GM12864 (cell line): Measurements from ENCODE around the gene TNNT1.

Experiments used
- DNase-seq: peaks from one replicate; pipeline ENCODE4 v3.0.0-alpha.2; 2011; ENCODE audit warnings: low read depth
- H3K4me3 ChIP-seq: 2 replicates; pipeline ENCODE4 v1.5.1; 2011; ENCODE audit warnings: mild to moderate bottlenecking, low read depth, low read length, control low read depth
- TF ChIP-seq, protein P1 (sequence below): IDR thresholded peaks from 2 replicates; pipeline ENCODE4 v1.5.1; 2011; ENCODE audit warnings: low read depth, mild to moderate bottlenecking, moderate library complexity, low read length, control low read depth, inconsistent platforms; ENCODE audit errors: missing control alignments

Gene TNNT1

DNA sequence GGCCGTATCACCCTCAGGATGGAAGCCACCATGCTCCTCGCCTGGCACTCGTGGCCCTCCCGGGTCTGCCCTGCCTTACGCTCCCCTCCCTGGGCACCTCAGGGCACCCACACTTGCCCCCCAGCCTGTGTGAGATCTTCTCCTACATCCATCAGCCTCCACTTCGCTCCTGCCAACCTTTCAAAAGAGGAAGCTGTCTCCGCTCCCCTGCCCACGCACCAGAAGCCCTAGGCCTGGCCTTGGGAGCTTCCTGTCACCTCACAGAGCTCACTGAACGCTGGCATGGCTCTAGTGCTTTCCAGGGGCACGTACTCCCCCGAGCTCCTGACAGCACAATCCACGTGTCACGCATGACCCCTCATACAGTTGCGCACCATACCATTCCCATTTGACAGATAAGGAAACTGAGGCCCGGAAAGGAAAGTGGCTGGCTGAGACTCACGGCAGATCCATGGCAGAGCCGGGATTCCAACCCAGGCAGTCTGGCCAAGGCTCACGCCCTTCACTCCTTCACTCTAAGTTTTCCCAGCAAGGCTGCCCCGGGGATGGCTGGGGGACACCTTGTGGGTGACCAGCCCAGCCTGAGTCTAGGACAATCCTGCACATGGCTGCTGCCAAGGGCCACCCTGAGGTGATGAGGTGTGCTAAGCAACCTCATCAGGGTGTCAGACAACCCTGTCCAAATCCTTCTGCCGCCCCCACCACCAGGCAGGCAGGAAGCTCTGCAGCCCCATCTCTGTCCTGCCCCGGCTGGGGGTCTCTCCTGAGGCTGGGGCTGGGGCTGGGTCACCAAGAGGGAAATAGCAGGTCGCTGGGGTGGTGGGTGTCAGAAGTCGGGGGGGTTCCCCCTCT is 50.9 kb downstream of the TNNT1 start:
- TF ChIP-seq, protein P1, sequence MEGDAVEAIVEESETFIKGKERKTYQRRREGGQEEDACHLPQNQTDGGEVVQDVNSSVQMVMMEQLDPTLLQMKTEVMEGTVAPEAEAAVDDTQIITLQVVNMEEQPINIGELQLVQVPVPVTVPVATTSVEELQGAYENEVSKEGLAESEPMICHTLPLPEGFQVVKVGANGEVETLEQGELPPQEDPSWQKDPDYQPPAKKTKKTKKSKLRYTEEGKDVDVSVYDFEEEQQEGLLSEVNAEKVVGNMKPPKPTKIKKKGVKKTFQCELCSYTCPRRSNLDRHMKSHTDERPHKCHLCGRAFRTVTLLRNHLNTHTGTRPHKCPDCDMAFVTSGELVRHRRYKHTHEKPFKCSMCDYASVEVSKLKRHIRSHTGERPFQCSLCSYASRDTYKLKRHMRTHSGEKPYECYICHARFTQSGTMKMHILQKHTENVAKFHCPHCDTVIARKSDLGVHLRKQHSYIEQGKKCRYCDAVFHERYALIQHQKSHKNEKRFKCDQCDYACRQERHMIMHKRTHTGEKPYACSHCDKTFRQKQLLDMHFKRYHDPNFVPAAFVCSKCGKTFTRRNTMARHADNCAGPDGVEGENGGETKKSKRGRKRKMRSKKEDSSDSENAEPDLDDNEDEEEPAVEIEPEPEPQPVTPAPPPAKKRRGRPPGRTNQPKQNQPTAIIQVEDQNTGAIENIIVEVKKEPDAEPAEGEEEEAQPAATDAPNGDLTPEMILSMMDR, result no peak
- DNase-seq, result no peak
- no peak overlapping the region for H3K4me3 ChIP-seq

DNA sequence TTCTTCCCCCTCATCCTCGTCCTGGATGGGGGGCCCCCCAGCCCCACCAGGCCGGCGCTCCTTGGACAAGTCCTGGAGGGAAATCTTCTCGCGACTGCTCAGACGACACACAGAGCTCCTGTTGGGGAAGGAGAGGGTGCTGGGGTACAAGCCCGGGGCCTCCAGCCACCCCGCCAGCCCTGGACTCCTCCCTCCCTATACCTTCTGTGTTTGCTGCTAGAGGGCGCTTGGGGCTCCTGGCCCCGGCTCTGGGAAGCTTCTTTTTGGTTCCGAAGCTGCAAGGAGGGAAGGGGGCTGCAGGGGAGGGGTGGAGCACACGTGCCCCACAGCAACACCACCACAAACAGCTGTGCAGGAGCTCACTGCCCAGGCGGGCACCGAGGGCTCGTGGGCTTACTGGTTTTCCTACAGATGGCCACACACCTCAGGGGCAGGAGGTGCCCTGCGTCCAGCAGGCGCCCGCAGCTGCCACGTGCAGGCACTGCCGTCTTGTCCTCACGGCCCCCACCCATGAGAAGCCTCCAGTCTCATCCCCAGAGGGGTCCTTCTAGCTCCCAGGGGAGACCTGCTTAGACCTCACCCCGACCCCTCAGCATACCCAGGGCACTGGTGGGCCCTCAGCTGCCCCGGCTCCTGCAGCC is 52.8 kb downstream of the TNNT1 start:
- no peak overlapping the region for H3K4me3 ChIP-seq
- DNase-seq, result no peak
- TF ChIP-seq, protein P1, result no peak

DNA sequence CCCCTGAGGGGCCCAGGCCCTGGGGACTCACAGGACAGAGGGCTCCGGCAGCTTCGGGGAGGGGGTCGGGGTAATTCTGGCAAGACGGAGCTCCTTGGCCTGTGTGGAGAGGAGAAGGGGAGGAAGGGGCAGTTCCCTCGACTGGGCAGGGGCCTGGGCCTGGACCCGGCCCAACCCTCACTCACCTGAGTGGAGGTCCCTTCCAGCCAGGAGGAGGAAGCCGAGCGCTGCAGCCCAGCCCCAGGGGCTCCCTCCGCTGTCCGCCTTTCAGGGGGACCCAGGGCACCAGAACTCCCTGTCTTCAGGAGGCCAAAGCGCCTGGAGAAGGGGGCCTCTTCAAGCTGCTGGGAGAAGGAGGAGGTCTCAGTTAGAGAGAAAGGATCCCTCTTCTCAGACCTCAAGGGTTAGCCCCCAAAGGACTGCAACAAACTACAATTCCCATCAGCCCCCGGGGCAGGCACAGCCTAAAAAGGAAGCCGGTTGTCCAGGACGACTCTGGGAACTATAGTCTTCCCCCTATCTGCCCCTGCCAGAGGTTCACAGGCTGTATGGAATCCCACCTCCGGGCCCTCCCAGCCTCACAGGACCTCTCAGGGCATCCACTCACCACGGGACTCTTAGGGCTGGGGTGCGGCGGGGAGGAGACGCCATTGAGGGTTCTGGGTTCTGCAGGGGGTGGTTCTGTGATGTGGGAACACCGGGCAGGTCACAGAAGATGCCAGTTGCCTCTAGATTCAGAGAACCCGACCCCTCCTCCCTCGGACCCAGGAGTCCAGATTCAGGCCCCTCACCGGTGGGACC is 53.5 kb downstream of the TNNT1 start:
- TF ChIP-seq, protein P1, result no peak
- DNase-seq, result no peak
- no peak overlapping the region for H3K4me3 ChIP-seq

DNA sequence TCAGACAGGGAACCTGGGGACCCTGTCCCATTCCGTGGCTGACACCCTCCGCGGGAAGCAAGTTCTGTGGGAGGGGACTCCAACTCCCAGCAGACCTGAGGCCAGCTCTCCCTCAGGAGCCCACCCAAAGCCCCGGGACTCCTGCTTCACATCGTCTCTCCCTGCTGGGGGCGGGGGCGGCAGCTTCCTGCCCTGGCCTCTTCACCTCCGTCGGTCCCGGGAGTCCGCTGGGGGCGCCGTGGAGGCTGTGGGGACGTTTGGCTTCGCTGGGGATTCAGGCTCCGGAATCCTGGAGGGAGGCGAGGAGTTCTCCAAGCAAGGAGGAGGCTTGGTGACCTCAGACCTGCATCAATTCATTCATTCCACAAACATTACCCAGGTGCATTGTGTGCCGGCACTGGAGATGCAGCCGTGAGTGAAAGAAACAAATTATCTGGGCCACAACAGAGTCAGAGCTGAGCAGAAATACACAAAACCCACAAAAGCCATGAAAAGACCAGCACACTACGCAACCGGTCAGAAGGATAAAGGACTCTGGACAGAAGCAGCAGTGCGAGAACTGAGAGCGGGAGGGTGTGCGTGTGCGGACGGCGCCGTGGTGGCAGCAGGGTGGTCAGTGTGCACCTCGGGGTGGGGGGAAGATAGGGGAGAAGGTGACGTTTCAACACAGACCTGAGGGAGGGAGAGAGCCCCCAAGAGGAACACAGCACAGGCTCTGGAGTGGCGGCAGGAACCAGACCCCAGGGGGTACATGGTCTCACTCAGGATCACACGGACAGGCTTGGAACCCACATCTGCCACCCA is 54.3 kb downstream of the TNNT1 start:
- H3K4me3 ChIP-seq, result no peak overlapping the region
- TF ChIP-seq, protein P1, result no peak
- DNase-seq, result no peak

DNA sequence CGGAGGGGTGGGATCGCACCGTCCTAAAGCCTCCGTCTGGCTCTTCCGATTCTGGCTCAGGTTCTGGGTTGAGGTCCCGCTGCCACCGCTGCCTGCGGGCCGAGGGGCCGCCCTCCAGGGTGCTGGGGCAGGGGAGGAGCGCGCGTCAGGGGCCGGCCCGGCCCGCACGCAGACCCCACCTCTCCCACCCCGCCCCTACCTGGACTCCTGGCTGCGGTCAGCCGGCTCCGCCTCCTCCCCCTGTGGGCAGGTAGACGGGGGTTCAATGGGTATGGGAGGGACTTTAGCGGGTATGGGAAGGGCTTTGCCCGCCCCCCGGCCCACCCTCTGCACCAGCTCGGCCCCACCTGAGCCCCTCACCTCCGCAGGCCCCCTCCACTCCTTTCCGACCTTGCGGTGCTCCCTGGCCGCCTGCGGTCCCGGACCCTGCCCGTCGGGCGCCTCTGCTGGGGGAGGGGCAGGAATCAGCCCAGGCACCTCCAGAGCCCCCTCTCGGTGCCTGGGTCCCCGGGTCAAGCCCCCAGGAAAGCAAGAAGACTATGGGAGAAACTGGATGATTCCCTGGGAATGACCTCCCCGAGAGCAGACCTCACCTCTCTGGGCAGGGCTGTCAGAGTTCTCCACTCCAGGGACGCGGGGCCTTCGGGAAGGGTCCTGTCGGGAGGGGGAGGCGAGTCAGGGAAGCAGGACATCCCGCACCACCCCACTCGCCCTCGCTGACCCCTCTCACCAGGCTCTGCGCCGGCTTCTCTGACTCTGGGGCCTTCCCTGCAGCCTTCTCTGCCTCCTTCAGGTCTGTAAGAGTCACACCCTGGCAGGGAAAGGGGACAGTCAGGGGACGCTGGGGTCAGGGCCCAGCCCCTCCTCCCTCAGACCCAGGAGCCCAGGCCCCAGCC is 56.3 kb downstream of the TNNT1 start:
- H3K4me3 ChIP-seq, result no peak overlapping the region
- no peak for DNase-seq

More for the DNA sequence above, 56.3 kb downstream of the TNNT1 start:
- TF ChIP-seq, protein P1, result no peak
